Gastrocnemius medialis (tissue), 4 donors: ENCODE measurements around the gene IGSF9B.

Experiments used
- CTCF ChIP-seq, 5 experiments: fragments of 450-650 bp in 3 of 5; fragments of 200-600 bp in 2 of 5; sonication (generic) in 2 of 5; IDR thresholded peaks in 4 of 5; conservative IDR thresholded peaks in 1 of 5; 1 replicate in 4 of 5; 2 replicates in 1 of 5; pipeline ENCODE4 v1.5.1; 2016 to 2019; ENCODE audit warnings: antibody characterized with exemption in 5 of 5, mild to moderate bottlenecking in 3 of 5, moderate library complexity in 3 of 5
- POLR2A ChIP-seq, 2 donors: fragments of 450-650 bp; IDR thresholded peaks; one replicate each; pipeline ENCODE4 v1.6.1; 2017; ENCODE audit warnings: antibody characterized with exemption in 2 of 2, mild to moderate bottlenecking in 2 of 2, moderate library complexity in 2 of 2

DNA sequence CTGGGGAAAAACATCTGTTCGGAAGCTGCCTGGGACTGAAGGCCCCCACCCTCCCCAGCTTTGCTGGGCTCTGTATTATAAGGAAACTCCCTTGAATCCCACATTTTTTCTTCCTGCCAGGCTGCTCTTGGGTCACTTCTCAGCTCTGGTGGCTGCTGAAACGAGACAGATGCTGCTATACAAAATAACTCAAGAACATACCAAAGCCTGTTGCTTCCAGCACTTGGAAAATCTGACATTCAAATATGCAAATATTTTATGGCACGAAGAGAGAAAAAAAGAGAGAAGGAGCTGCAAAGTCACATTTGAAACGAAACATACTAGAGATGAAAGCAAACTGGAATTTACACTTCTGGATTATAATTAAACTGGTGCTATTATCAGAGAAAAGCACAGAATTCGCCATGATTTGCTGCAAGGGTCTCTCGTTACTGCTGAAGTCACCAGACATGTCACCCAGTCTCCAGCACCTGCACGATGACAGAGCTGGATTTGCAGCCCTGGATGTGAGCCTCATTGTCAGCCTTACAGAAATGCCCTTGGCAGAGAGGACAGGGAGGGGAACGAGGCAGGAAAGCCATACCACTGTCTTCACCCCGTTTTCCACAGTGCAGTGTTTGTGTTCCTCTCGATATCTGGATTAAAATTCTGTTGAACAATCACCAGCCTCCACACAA, 47.9 kb upstream of the IGSF9B start:
- TF ChIP-seq CTCF (IDR thresholded peaks at IDR 0.05 in 4 of 5, conservative IDR thresholded peaks at IDR 0.05 in 1 of 5) (no peak), POLR2A (IDR thresholded peaks at IDR 0.05) (no peak)
